HFF-Myc (cell line): ENCODE measurements around the gene CHAMP1.

ENCODE experiments used
- DNase-seq: peaks from one replicate; pipeline ENCODE4 v3.0.0-alpha.2; 2011; ENCODE audit warnings: low read depth; ENCODE audit errors: extremely low read depth
- H3K4me3 ChIP-seq: replicated peaks from 2 replicates; pipeline ENCODE4 v1.5.1; 2011; ENCODE audit warnings: low read depth, mild to moderate bottlenecking, control low read depth, low read length
- CTCF ChIP-seq: IDR thresholded peaks from 2 replicates; pipeline ENCODE4 v1.5.1; 2012; ENCODE audit warnings: mild to moderate bottlenecking, low read depth, low read length, control low read depth; ENCODE audit errors: missing control alignments

Gene CHAMP1

GRCh38 chr13:114284680-114285079 lies 29.6 kb upstream of the CHAMP1 start:
- DNase-seq, result no peak
- no peak overlapping the region for H3K4me3 ChIP-seq
- no peak for TF ChIP-seq CTCF

GRCh38 chr13:114285166-114285808 lies 29.0 kb upstream of the CHAMP1 start:
- no peak for DNase-seq
- no peak for TF ChIP-seq CTCF
- no peak overlapping the region for H3K4me3 ChIP-seq

- H3K4me3 ChIP-seq, result no peak overlapping the region
- no peak for DNase-seq
- no peak for TF ChIP-seq CTCF
These were observed 27.5 kb upstream of the CHAMP1 start for GRCh38 chr13:114286808-114287207.

GRCh38 chr13:114288157-114288591 lies 26.1 kb upstream of the CHAMP1 start:
- no peak overlapping the region for H3K4me3 ChIP-seq
- no peak for DNase-seq
- TF ChIP-seq CTCF, result no peak

GRCh38 chr13:114296448-114296847 lies 17.9 kb upstream of the CHAMP1 start:
- no peak overlapping the region for H3K4me3 ChIP-seq
- DNase-seq, result no peak
- no peak for TF ChIP-seq CTCF

- TF ChIP-seq CTCF, result no peak
- H3K4me3 ChIP-seq, result no peak overlapping the region
- no peak for DNase-seq
These were observed 17.4 kb upstream of the CHAMP1 start for GRCh38 chr13:114296902-114297301.

- DNase-seq, result no peak
- no peak for TF ChIP-seq CTCF
- H3K4me3 ChIP-seq, result no peak overlapping the region
These were observed 15.4 kb upstream of the CHAMP1 start for GRCh38 chr13:114298866-114299265.
